Immature natural killer cell (primary cell): ENCODE results near the gene CARMIL3. TPM values are rescaled to one million over a fixed set of nuclear protein-coding genes. Genes with fewer than 3 reads are reported as not detected.
A peak's percentile ranks its signal among the peaks of the same experiment; 100 is the strongest.

Experiments used
- DNase-seq, 3 donors: peaks; one replicate each; pipeline ENCODE4 v3.0.0; 2022; ENCODE audit warnings: mixed read lengths in 1 of 3
- H3K27ac Mint-ChIP-seq, 6 donors: one replicate each; pipeline ENCODE4 v1.8.0; 2020; ENCODE audit warnings: mixed read lengths in 6 of 6, mild to moderate bottlenecking in 5 of 6, inconsistent platforms in 4 of 6, moderate library complexity in 3 of 6
- H3K27me3 Mint-ChIP-seq, 3 donors: one replicate each; pipeline ENCODE4 v1.8.0; 2020 to 2021; ENCODE audit warnings: low read depth in 3 of 3, mild to moderate bottlenecking in 3 of 3, mixed read lengths in 3 of 3, moderate library complexity in 3 of 3, inconsistent platforms in 1 of 3
- H3K36me3 Mint-ChIP-seq, 3 donors: one replicate each; pipeline ENCODE4 v1.8.0; 2020; ENCODE audit warnings: mixed read lengths in 3 of 3, inconsistent platforms in 2 of 3, mild to moderate bottlenecking in 2 of 3
- H3K4me1 Mint-ChIP-seq, 2 donors: one replicate each; pipeline ENCODE4 v1.8.0; 2020; ENCODE audit warnings: inconsistent platforms in 2 of 2, mild to moderate bottlenecking in 2 of 2, mixed read lengths in 2 of 2, moderate library complexity in 1 of 2
- H3K4me3 Mint-ChIP-seq, 5 donors: one replicate each; pipeline ENCODE4 v1.8.0; 2020; ENCODE audit warnings: mild to moderate bottlenecking in 5 of 5, mixed read lengths in 5 of 5, inconsistent platforms in 3 of 5, moderate library complexity in 3 of 5
- H3K9me3 Mint-ChIP-seq, 6 donors: one replicate each; pipeline ENCODE4 v1.8.0; 2020; ENCODE audit warnings: mild to moderate bottlenecking in 6 of 6, mixed read lengths in 6 of 6, inconsistent platforms in 4 of 6, moderate library complexity in 3 of 6
- polyA plus RNA-seq, 3 donors: library from polyadenylated mRNA; unstranded; fragments of 300-500 nt; fragmentation: Illumina TruSeq; gene quantifications; one replicate each; pipeline ENCODE4 v1.2.3, GENCODE V29; 2021

Gene CARMIL3
- polyA plus RNA-seq, 3 donors from 2014 or later = 0.09 to 0.82 (median 0.32) TPM

- H3K36me3 Mint-ChIP-seq = no peaks in the 10 kb centered on the region
- H3K4me1 Mint-ChIP-seq = peaks cover 11 to 13% of the 10 kb centered on the region in 2 donors
- H3K27ac Mint-ChIP-seq = peak overlapping the region in 4 of 6 donors; percentile 55 to 68 (median 63)
- peak; percentile 45 to 51 (median 49) for DNase-seq
- peak overlapping the region; percentile 82 to 86 (median 85) for H3K4me3 Mint-ChIP-seq
- H3K27me3 Mint-ChIP-seq = peaks cover 0 to 5% (median 0%) of the 10 kb centered on the region in 3 donors
- H3K9me3 Mint-ChIP-seq = no peaks in the 10 kb centered on the region
Measured at GRCh38 chr14:24080888-24081738, 29.3 kb downstream of the CARMIL3 start.

- DNase-seq = no peak
- Mint-ChIP-seq H3K4me3 (peak overlapping the region; percentile 80 to 86 (median 83)), H3K27me3 (peaks cover 0 to 7% (median 0%) of the 10 kb centered on the region in 3 donors), H3K27ac (peak overlapping the region in 4 of 6 donors; percentile 35 to 75 (median 49)), H3K4me1 (peaks cover 11 to 13% of the 10 kb centered on the region in 2 donors), H3K9me3 (no peaks in the 10 kb centered on the region), H3K36me3 (no peaks in the 10 kb centered on the region)
Measured at GRCh38 chr14:24081739-24082211, 30.0 kb downstream of the CARMIL3 start.

- Mint-ChIP-seq H3K4me3 (peak overlapping the region; percentile 80 to 86 (median 83)), H3K36me3 (peaks cover 0 to 4% (median 0%) of the 10 kb centered on the region in 3 donors), H3K4me1 (peaks cover 11 to 13% of the 10 kb centered on the region in 2 donors), H3K27ac (peak overlapping the region in 2 of 6 donors; percentile 24 to 62), H3K9me3 (no peaks in the 10 kb centered on the region), H3K27me3 (peaks cover 0 to 7% (median 0%) of the 10 kb centered on the region in 3 donors)
- no peak for DNase-seq
Measured at GRCh38 chr14:24082411-24083080, 30.7 kb downstream of the CARMIL3 start.

GRCh38 chr14:24083462-24083861 lies 31.7 kb downstream of the CARMIL3 start:
- Mint-ChIP-seq H3K27me3 (peaks cover 0 to 7% (median 0%) of the 10 kb centered on the region in 3 donors), H3K27ac (peak overlapping the region in 1 of 6 donors; percentile 10), H3K4me3 (no peak overlapping the region), H3K36me3 (peaks cover 0 to 4% (median 0%) of the 10 kb centered on the region in 3 donors), H3K9me3 (no peaks in the 10 kb centered on the region), H3K4me1 (peaks cover 11 to 13% of the 10 kb centered on the region in 2 donors)
- no peak for DNase-seq

GRCh38 chr14:24084440-24084839 lies 32.6 kb downstream of the CARMIL3 start:
- no peaks in the 10 kb centered on the region for H3K9me3 Mint-ChIP-seq
- H3K27ac Mint-ChIP-seq = no peak overlapping the region

GRCh38 chr14:24085215-24085614 lies 33.4 kb downstream of the CARMIL3 start:
- peaks cover 0 to 4% (median 1%) of the 10 kb centered on the region in 3 donors for H3K27me3 Mint-ChIP-seq
- DNase-seq = no peak
- no peaks in the 10 kb centered on the region for H3K9me3 Mint-ChIP-seq
- H3K27ac Mint-ChIP-seq = no peak overlapping the region
- H3K4me1 Mint-ChIP-seq = peaks cover 8 to 12% of the 10 kb centered on the region in 2 donors
- H3K4me3 Mint-ChIP-seq = no peak overlapping the region
- peaks cover 0 to 4% (median 0%) of the 10 kb centered on the region in 3 donors for H3K36me3 Mint-ChIP-seq

More at GRCh38 chr14:24084440-24084839, 32.6 kb downstream of the CARMIL3 start:
- Mint-ChIP-seq H3K4me1 (peaks cover 11 to 13% of the 10 kb centered on the region in 2 donors), H3K36me3 (peaks cover 0 to 4% (median 0%) of the 10 kb centered on the region in 3 donors), H3K27me3 (peaks cover 0 to 7% (median 0%) of the 10 kb centered on the region in 3 donors), H3K4me3 (no peak overlapping the region)
- DNase-seq = no peak

GRCh38 chr14:24086193-24086955 lies 34.6 kb downstream of the CARMIL3 start:
- H3K27me3 Mint-ChIP-seq = peaks cover 0 to 4% (median 1%) of the 10 kb centered on the region in 3 donors
- peaks cover 0 to 6% of the 10 kb centered on the region in 2 donors for H3K4me1 Mint-ChIP-seq
- no peaks in the 10 kb centered on the region for H3K9me3 Mint-ChIP-seq
- peak overlapping the region in 1 of 6 donors; percentile 28 for H3K27ac Mint-ChIP-seq
- no peak for DNase-seq
- H3K36me3 Mint-ChIP-seq = peaks cover 0 to 4% (median 0%) of the 10 kb centered on the region in 3 donors
- H3K4me3 Mint-ChIP-seq = no peak overlapping the region

- Mint-ChIP-seq H3K9me3 (no peaks in the 10 kb centered on the region), H3K27ac (peak overlapping the region in 1 of 6 donors; percentile 28), H3K4me3 (no peak overlapping the region), H3K36me3 (peaks cover 0 to 4% (median 0%) of the 10 kb centered on the region in 3 donors), H3K27me3 (peaks cover 0 to 4% (median 1%) of the 10 kb centered on the region in 3 donors), H3K4me1 (peaks cover 0 to 3% of the 10 kb centered on the region in 2 donors)
- no peak for DNase-seq
Measured at GRCh38 chr14:24087004-24087403, 35.2 kb downstream of the CARMIL3 start.

- H3K4me1 Mint-ChIP-seq = peaks cover 0 to 5% of the 10 kb centered on the region in 2 donors
- H3K36me3 Mint-ChIP-seq = peaks cover 0 to 4% (median 0%) of the 10 kb centered on the region in 3 donors
- no peaks in the 10 kb centered on the region for H3K9me3 Mint-ChIP-seq
- no peak overlapping the region for H3K27ac Mint-ChIP-seq
- peaks cover under 1 to 4% (median 1%) of the 10 kb centered on the region in 3 donors for H3K27me3 Mint-ChIP-seq
- no peak for DNase-seq
- no peak overlapping the region for H3K4me3 Mint-ChIP-seq
Measured at GRCh38 chr14:24088095-24088494, 36.3 kb downstream of the CARMIL3 start.

- Mint-ChIP-seq H3K36me3 (peaks cover 0 to 4% (median 0%) of the 10 kb centered on the region in 3 donors), H3K27me3 (peaks cover 1 to 5% (median 2%) of the 10 kb centered on the region in 3 donors), H3K9me3 (no peaks in the 10 kb centered on the region), H3K4me3 (no peak overlapping the region), H3K27ac (no peak overlapping the region), H3K4me1 (peaks cover 4 to 11% of the 10 kb centered on the region in 2 donors)
- DNase-seq = no peak
Measured at GRCh38 chr14:24089890-24090289, 38.1 kb downstream of the CARMIL3 start.

GRCh38 chr14:24092110-24092504 lies 40.3 kb downstream of the CARMIL3 start:
- H3K27ac Mint-ChIP-seq = peak overlapping the region in 4 of 6 donors; percentile 2 to 86 (median 20)
- H3K4me3 Mint-ChIP-seq = peak overlapping the region in 4 of 5 donors; percentile 33 to 98 (median 95)
- H3K4me1 Mint-ChIP-seq = peaks cover 15 to 24% of the 10 kb centered on the region in 2 donors
- no peak for DNase-seq
- peaks cover 0 to 1% (median 0%) of the 10 kb centered on the region in 3 donors for H3K36me3 Mint-ChIP-seq
- peaks cover 2 to 7% (median 3%) of the 10 kb centered on the region in 3 donors for H3K27me3 Mint-ChIP-seq
- H3K9me3 Mint-ChIP-seq = no peaks in the 10 kb centered on the region

- Mint-ChIP-seq H3K36me3 (no peaks in the 10 kb centered on the region), H3K27me3 (peaks cover 2 to 7% (median 3%) of the 10 kb centered on the region in 3 donors), H3K27ac (peak overlapping the region; percentile 62 to 89 (median 87)), H3K4me3 (peak overlapping the region; percentile 95 to 98 (median 97)), H3K9me3 (no peaks in the 10 kb centered on the region), H3K4me1 (peaks cover 15 to 24% of the 10 kb centered on the region in 2 donors)
- no peak for DNase-seq
Measured at GRCh38 chr14:24092505-24093206, 40.8 kb downstream of the CARMIL3 start.
